ENCODE data around the gene ASPG.

GRCh38 chr14:104119488-104120251 lies 34.2 kb downstream of the ASPG start:
- TF ChIP-seq CTCF (conservative IDR thresholded peaks at IDR 0.05), result no peak
- no peak for TF ChIP-seq ZFX (IDR thresholded peaks at IDR 0.05)

All from C4-2B (cell line).